ENCODE measurements around the gene GPR75. TPM values are rescaled to one million over a fixed set of nuclear protein-coding genes. Genes with fewer than 3 reads are reported as not detected.

The GPR75 gene
- 1 to 10 TPM; 2.3 to 2.6 (median 2.5) TPM for total RNA-seq

- no peak for TF ChIP-seq CTCF (IDR thresholded peaks at IDR 0.05; ENCODE audit: low read depth)
Measured at GRCh38 chr2:53859206-53860181, at the start of gene GPR75. TSS of gene GPR75 (minus strand) at chr2:53859967. CDS start at chr2:53854756, 5,211 bp downstream.

GRCh38 chr2:53907582-53907981 is 47.8 kb upstream of the GPR75 start:
- TF ChIP-seq CTCF (IDR thresholded peaks at IDR 0.05; ENCODE audit: low read depth), result no peak

- no peak for TF ChIP-seq CTCF (IDR thresholded peaks at IDR 0.05; ENCODE audit: low read depth)
Measured at GRCh38 chr2:53905396-53905795, 45.6 kb upstream of the GPR75 start.

GRCh38 chr2:53903011-53903410 is 43.2 kb upstream of the GPR75 start:
- no peak for TF ChIP-seq CTCF (IDR thresholded peaks at IDR 0.05; ENCODE audit: low read depth)

- TF ChIP-seq CTCF (IDR thresholded peaks at IDR 0.05; ENCODE audit: low read depth), result no peak
Measured at GRCh38 chr2:53901192-53901591, 41.4 kb upstream of the GPR75 start.

- TF ChIP-seq CTCF (IDR thresholded peaks at IDR 0.05; ENCODE audit: low read depth), result no peak
Measured at GRCh38 chr2:53896864-53897263, 37.1 kb upstream of the GPR75 start.

GRCh38 chr2:53886406-53887280 is 26.9 kb upstream of the GPR75 start:
- TF ChIP-seq CTCF (IDR thresholded peaks at IDR 0.05; ENCODE audit: low read depth), result no peak
